Gastrocnemius medialis (tissue), 4 donors: ENCODE data around the gene EMC1.

Source experiments
- CTCF ChIP-seq, 5 experiments: fragments of 450-650 bp in 3 of 5; fragments of 200-600 bp in 2 of 5; sonication (generic) in 2 of 5; IDR thresholded peaks in 4 of 5; conservative IDR thresholded peaks in 1 of 5; 1 replicate in 4 of 5; 2 replicates in 1 of 5; pipeline ENCODE4 v1.5.1; 2016 to 2019; ENCODE audit warnings: antibody characterized with exemption in 5 of 5, mild to moderate bottlenecking in 3 of 5, moderate library complexity in 3 of 5
- POLR2A ChIP-seq, 2 donors: fragments of 450-650 bp; IDR thresholded peaks; one replicate each; pipeline ENCODE4 v1.6.1; 2017; ENCODE audit warnings: antibody characterized with exemption in 2 of 2, mild to moderate bottlenecking in 2 of 2, moderate library complexity in 2 of 2

DNA sequence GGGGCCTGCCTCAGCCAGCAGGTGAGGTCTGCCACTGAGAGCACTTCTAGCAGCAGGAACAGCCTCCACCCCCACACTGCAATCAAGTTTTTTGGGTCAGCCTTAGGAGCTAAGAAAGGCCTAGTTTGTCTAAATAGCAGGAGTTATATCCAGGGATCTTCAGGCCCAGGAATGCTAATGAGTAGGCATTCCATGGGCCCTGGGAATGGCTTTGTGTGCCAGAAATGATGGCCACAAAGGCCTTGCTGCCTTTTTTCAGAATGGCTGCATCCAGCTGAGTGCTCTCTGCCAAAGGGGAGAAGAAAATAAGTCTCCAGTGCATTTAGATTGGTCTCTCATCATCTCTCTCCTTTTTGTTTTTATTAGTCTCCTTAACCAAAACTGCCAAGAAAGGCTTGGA lies 3.1 kb upstream of the EMC1 start:
- no peak for TF ChIP-seq POLR2A (IDR thresholded peaks at IDR 0.05)
- TF ChIP-seq CTCF (IDR thresholded peaks at IDR 0.05 in 4 of 5, conservative IDR thresholded peaks at IDR 0.05 in 1 of 5): no peak
